ENCODE measurements around the gene NSUN2. TPM values are rescaled to one million over a fixed set of nuclear protein-coding genes. Genes with fewer than 3 reads are reported as not detected.
A peak's percentile ranks its signal among the peaks of the same experiment; 100 is the strongest.

NSUN2 gene
- total RNA-seq, 3 donors from 2014 or later (not counting 1 experiment from before 2014, with no cell fraction given), result 61.3 to 87.4 (median 81.4) TPM

GRCh38 chr5:6574111-6574510, 58.7 kb downstream of the NSUN2 start:
- TF ChIP-seq CTCF (IDR thresholded peaks at IDR 0.05), result no peak
- 81% methylated on average over 11 of the region's 11 CpGs for WGBS (ENCODE audit: insufficient coverage)
- H3K4me3 ChIP-seq (ENCODE audit: low read length), result no peak overlapping the region
- no peaks in the 10 kb centered on the region for H3K36me3 ChIP-seq (ENCODE audit: control insufficient read depth, insufficient read depth, low read length)
- no peaks in the 10 kb centered on the region for H3K27me3 Mint-ChIP-seq (ENCODE audit: low read depth in 2 of 2)
- intact Hi-C loops (cut with micrococcal nuclease), result loop anchor here (10.0 kb wide), 1 partner anchor 1079 kb away; no protein-coding TSS in a partner anchor
- ATAC-seq (no peak), DNase-seq (no peak)
- no peak overlapping the region for H3K27ac ChIP-seq (ENCODE audit: low read length)
- no peaks in the 10 kb centered on the region for H3K4me1 ChIP-seq (ENCODE audit: control insufficient read depth, insufficient read depth, low read length)
- H3K4me1 Mint-ChIP-seq, result no peaks in the 10 kb centered on the region
- no peaks in the 10 kb centered on the region for H3K27me3 ChIP-seq (ENCODE audit: control insufficient read depth, insufficient read depth, low read length)
- no peaks in the 10 kb centered on the region for H3K36me3 Mint-ChIP-seq
- H3K9me3 ChIP-seq (ENCODE audit: control insufficient read depth, insufficient read depth, low read length), result no peaks in the 10 kb centered on the region
- no peak overlapping the region for H3K4me3 Mint-ChIP-seq
- H3K27ac Mint-ChIP-seq, result no peak overlapping the region
- H3K9me3 Mint-ChIP-seq, result no peaks in the 10 kb centered on the region

GRCh38 chr5:6573651-6574101, 59.2 kb downstream of the NSUN2 start:
- ATAC-seq (peak in 1 of 3 donors; percentile 34), DNase-seq (no peak)
- Mint-ChIP-seq H3K36me3 (no peaks in the 10 kb centered on the region), H3K4me1 (no peaks in the 10 kb centered on the region), H3K27ac (no peak overlapping the region), H3K27me3 (ENCODE audit: low read depth in 2 of 2) (peaks cover 0 to 3% of the 10 kb centered on the region in 2 donors), H3K9me3 (no peaks in the 10 kb centered on the region), H3K4me3 (no peak overlapping the region)
- Histone ChIP-seq H3K36me3 (ENCODE audit: control insufficient read depth, insufficient read depth, low read length) (no peaks in the 10 kb centered on the region), H3K27me3 (ENCODE audit: control insufficient read depth, insufficient read depth, low read length) (no peaks in the 10 kb centered on the region), H3K4me1 (ENCODE audit: control insufficient read depth, insufficient read depth, low read length) (no peaks in the 10 kb centered on the region), H3K27ac (ENCODE audit: low read length) (no peak overlapping the region), H3K4me3 (ENCODE audit: low read length) (no peak overlapping the region), H3K9me3 (ENCODE audit: control insufficient read depth, insufficient read depth, low read length) (no peaks in the 10 kb centered on the region)
- 67% methylated on average over 12 of the region's 12 CpGs for WGBS (ENCODE audit: insufficient coverage)
- intact Hi-C loops (cut with micrococcal nuclease), result loop anchor here (10.0 kb wide), 1 partner anchor 1079 kb away; no protein-coding TSS in a partner anchor
- TF ChIP-seq CTCF (IDR thresholded peaks at IDR 0.05), result no peak

- H3K27ac Mint-ChIP-seq, result no peak overlapping the region
- no peaks in the 10 kb centered on the region for H3K27me3 ChIP-seq (ENCODE audit: control insufficient read depth, insufficient read depth, low read length)
- no peak overlapping the region for H3K4me3 ChIP-seq (ENCODE audit: low read length)
- H3K4me1 ChIP-seq (ENCODE audit: control insufficient read depth, insufficient read depth, low read length), result no peaks in the 10 kb centered on the region
- 86% methylated on average over 21 of the region's 21 CpGs for WGBS (ENCODE audit: insufficient coverage)
- intact Hi-C loops (cut with micrococcal nuclease), result loop anchor here (10.0 kb wide), 1 partner anchor 1078 kb away; no protein-coding TSS in a partner anchor
- H3K36me3 ChIP-seq (ENCODE audit: control insufficient read depth, insufficient read depth, low read length), result no peaks in the 10 kb centered on the region
- no peak overlapping the region for H3K4me3 Mint-ChIP-seq
- H3K27ac ChIP-seq (ENCODE audit: low read length), result no peak overlapping the region
- peaks cover 0 to 7% of the 10 kb centered on the region in 2 donors for H3K27me3 Mint-ChIP-seq (ENCODE audit: low read depth in 2 of 2)
- H3K9me3 ChIP-seq (ENCODE audit: control insufficient read depth, insufficient read depth, low read length), result no peaks in the 10 kb centered on the region
- no peaks in the 10 kb centered on the region for H3K9me3 Mint-ChIP-seq
- H3K4me1 Mint-ChIP-seq, result no peaks in the 10 kb centered on the region
- DNase-seq, result no peak
- H3K36me3 Mint-ChIP-seq, result no peaks in the 10 kb centered on the region
- TF ChIP-seq CTCF (IDR thresholded peaks at IDR 0.05), result no peak
- peak in 1 of 3 donors; percentile 8 for ATAC-seq
Measured at GRCh38 chr5:6572825-6573380, 59.9 kb downstream of the NSUN2 start.
